Keratinocyte (primary cell): ENCODE results near the gene OR2T2. TPM values are rescaled to one million over a fixed set of nuclear protein-coding genes. Genes with fewer than 3 reads are reported as not detected.
"Not testable (repeated sequence)": the region's sequence is repeated elsewhere in the genome, so short reads cannot be mapped to it uniquely, and the experiment has no call there.

ENCODE experiments used
- DNase-seq: peaks from one replicate; pipeline ENCODE4 v3.0.0-alpha.2; 2011; ENCODE audit warnings: low read depth, missing footprints, low spot score
- FAIRE-seq: peaks from 2 replicates; lab custom pipeline; 2011; peaks lifted over from hg19 to GRCh38; lab: Jason Lieb, UNC
- H2AFZ ChIP-seq: 2 replicates; pipeline ENCODE4 v1.6.0; 2012; ENCODE audit warnings: low read length, control low read depth, inconsistent platforms; ENCODE audit not compliant: control insufficient read depth
- H3K27ac ChIP-seq: 2 replicates; pipeline ENCODE4 v1.5.1; 2011; ENCODE audit warnings: low read length; ENCODE audit not compliant: control insufficient read depth, insufficient read depth
- H3K27me3 ChIP-seq: 3 replicates; pipeline ENCODE4 v1.6.0; 2011; ENCODE audit warnings: low read length; ENCODE audit not compliant: control insufficient read depth, insufficient read depth; ENCODE audit errors: extremely low read depth
- H3K36me3 ChIP-seq, 2 experiments: 2 replicates in 1 of 2; 3 replicates in 1 of 2; pipeline ENCODE4 v1.5.1; 2011; ENCODE audit warnings: low read length in 2 of 2, mild to moderate bottlenecking in 1 of 2; ENCODE audit not compliant: control insufficient read depth in 2 of 2, insufficient read depth in 2 of 2; ENCODE audit errors: extremely low read depth in 1 of 2
- H3K4me1 ChIP-seq: 3 replicates; pipeline ENCODE4 v1.5.1; 2011; ENCODE audit warnings: low read length; ENCODE audit not compliant: control insufficient read depth, insufficient read depth; ENCODE audit errors: extremely low read depth
- H3K4me2 ChIP-seq: 3 replicates; pipeline ENCODE4 v1.6.0; 2011; ENCODE audit warnings: low read depth, low read length; ENCODE audit not compliant: control insufficient read depth, insufficient read depth; ENCODE audit errors: extremely low read depth
- H3K4me3 ChIP-seq, 3 experiments: fragments of 200-600 bp in 1 of 3; sonication (generic) in 1 of 3; 2 replicates in 2 of 3; 3 replicates in 1 of 3; pipeline ENCODE4 v1.5.1; 2011 to 2016; ENCODE audit warnings: low read length in 3 of 3, mild to moderate bottlenecking in 3 of 3, control low read depth in 2 of 3, inconsistent platforms in 1 of 3, low read depth in 1 of 3, mixed read lengths in 1 of 3, mixed run types in 1 of 3, moderate library complexity in 1 of 3; ENCODE audit not compliant: control insufficient read depth in 2 of 3, insufficient read depth in 2 of 3; ENCODE audit errors: extremely low read depth in 1 of 3
- H3K79me2 ChIP-seq: 2 replicates; pipeline ENCODE4 v1.6.0; 2012; ENCODE audit warnings: low read length; ENCODE audit not compliant: control insufficient read depth, insufficient read depth
- H3K9ac ChIP-seq: 3 replicates; pipeline ENCODE4 v1.6.0; 2011; ENCODE audit warnings: low read length; ENCODE audit not compliant: control insufficient read depth, insufficient read depth; ENCODE audit errors: extremely low read depth
- H3K9me1 ChIP-seq: 3 replicates; pipeline ENCODE4 v1.6.0; 2011; ENCODE audit warnings: low read length; ENCODE audit not compliant: control insufficient read depth, insufficient read depth; ENCODE audit errors: extremely low read depth
- H3K9me3 ChIP-seq: 2 replicates; pipeline ENCODE4 v1.5.1; 2012; ENCODE audit warnings: low read depth, low read length; ENCODE audit not compliant: control insufficient read depth
- H4K20me1 ChIP-seq: 3 replicates; pipeline ENCODE4 v1.6.0; 2011; ENCODE audit warnings: low read length; ENCODE audit not compliant: control insufficient read depth, insufficient read depth; ENCODE audit errors: extremely low read depth
- CTCF ChIP-seq, 3 experiments: IDR thresholded peaks in 1 of 3; conservative IDR thresholded peaks in 1 of 3; optimal IDR thresholded peaks in 1 of 3; 2 replicates in 2 of 3; 3 replicates in 1 of 3; pipeline versions ENCODE3 to v1.5.1; 2011; ENCODE audit warnings: low read length in 3 of 3, mild to moderate bottlenecking in 3 of 3, moderate library complexity in 2 of 3, control low read depth in 1 of 3, inconsistent platforms in 1 of 3; ENCODE audit not compliant: insufficient read depth in 2 of 3; ENCODE audit errors: extremely low read depth in 1 of 3
- EZH2 ChIP-seq: IDR thresholded peaks from one replicate; pipeline ENCODE4 v1.6.1; 2012; ENCODE audit warnings: inconsistent platforms, mild to moderate bottlenecking, low read length, moderate library complexity
- dilution Hi-C: fragments of 300-500 bp; cut with MboI; formaldehyde crosslinking; loops from one replicate; pipeline ENCODE4 v1.7.0; 2020; ENCODE audit warnings: low sequenced_read_pairs; ENCODE audit not compliant: extremely low pct_ligation_motif_present
- polyA plus RNA-seq, 5 experiments: library from polyadenylated mRNA; depleted of rRNA in 3 of 5; stranded (reverse) in 3 of 5; stranded (forward) in 1 of 5; unstranded in 1 of 5; fragments of >200 nt; gene quantifications; 1 replicate in 1 of 5; 2 replicates in 3 of 5; 3 replicates in 1 of 5; pipeline versions ENCODE4 v1.2.1 to v1.2.3, GENCODE V29; 2011 to 2012; ENCODE audit warnings: missing spikeins in 2 of 5, low read depth in 1 of 5, low replicate concordance in 1 of 5

The OR2T2 gene
- polyA plus RNA-seq, 1 donor (not counting 4 experiments of a cell fraction or from before 2014, with no cell fraction given) = not detected

DNA sequence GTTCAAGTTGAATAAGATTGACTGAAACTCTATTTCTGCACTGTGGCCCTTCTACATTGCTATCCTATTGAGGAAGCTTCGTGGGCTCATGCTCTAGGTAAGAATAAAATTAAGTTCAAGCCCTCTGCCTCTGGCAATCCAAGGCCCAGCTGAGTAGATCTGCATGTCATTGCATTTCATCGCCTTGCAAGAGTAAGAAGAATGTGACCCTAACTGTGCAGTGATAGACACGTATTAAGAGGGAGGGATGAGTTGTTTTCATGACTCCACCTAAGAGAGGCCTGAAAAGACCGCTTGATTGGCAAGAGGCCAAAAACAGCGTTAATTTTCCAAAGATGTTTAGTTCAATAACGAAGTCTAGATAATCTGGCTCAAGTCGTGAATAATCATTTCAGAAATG, 13.7 kb downstream of the OR2T2 start:
- H3K4me3 ChIP-seq, H3K79me2 ChIP-seq, H3K27ac ChIP-seq, H3K4me2 ChIP-seq, H3K9me3 ChIP-seq, H3K4me1 ChIP-seq, H3K27me3 ChIP-seq, H3K36me3 ChIP-seq, H2AFZ ChIP-seq, FAIRE-seq, H4K20me1 ChIP-seq, DNase-seq, H3K9me1 ChIP-seq, dilution Hi-C loops, H3K9ac ChIP-seq: not testable (repeated sequence)

- Histone ChIP-seq H3K4me1 (no peaks in the 10 kb centered on the region), H3K4me3 (no peak overlapping the region), H2AFZ (no peak overlapping the region), H3K27ac (no peak overlapping the region), H3K9ac (no peak overlapping the region), H3K79me2 (no peaks in the 10 kb centered on the region), H4K20me1 (no peaks in the 10 kb centered on the region), H3K27me3 (no peaks in the 10 kb centered on the region), H3K36me3 (no peaks in the 10 kb centered on the region), H3K9me3 (no peaks in the 10 kb centered on the region), H3K9me1 (no peaks in the 10 kb centered on the region), H3K4me2 (no peak overlapping the region)
- TF ChIP-seq CTCF (optimal IDR thresholded peaks at IDR 0.05 in 1 of 3, IDR thresholded peaks at IDR 0.05 in 1 of 3, conservative IDR thresholded peaks at IDR 0.05 in 1 of 3; ENCODE audit: extremely low read depth in 1 of 3, insufficient read depth in 2 of 3, low read length in 3 of 3) (no peak), EZH2 (no peak)
- FAIRE-seq (no peak), DNase-seq (no peak)
- dilution Hi-C loops = no loop called here
These were observed 25.7 kb downstream of the OR2T2 start for GRCh38 chr1:248471154-248471553.

GRCh38 chr1:248472111-248472510, 26.7 kb downstream of the OR2T2 start:
- H3K9me1 ChIP-seq, H4K20me1 ChIP-seq, H3K27me3 ChIP-seq, H3K36me3 ChIP-seq, H3K79me2 ChIP-seq, H2AFZ ChIP-seq, H3K27ac ChIP-seq, H3K4me1 ChIP-seq, H3K9me3 ChIP-seq, FAIRE-seq, DNase-seq, H3K4me2 ChIP-seq, H3K9ac ChIP-seq, dilution Hi-C loops, H3K4me3 ChIP-seq: not testable (repeated sequence)

DNA sequence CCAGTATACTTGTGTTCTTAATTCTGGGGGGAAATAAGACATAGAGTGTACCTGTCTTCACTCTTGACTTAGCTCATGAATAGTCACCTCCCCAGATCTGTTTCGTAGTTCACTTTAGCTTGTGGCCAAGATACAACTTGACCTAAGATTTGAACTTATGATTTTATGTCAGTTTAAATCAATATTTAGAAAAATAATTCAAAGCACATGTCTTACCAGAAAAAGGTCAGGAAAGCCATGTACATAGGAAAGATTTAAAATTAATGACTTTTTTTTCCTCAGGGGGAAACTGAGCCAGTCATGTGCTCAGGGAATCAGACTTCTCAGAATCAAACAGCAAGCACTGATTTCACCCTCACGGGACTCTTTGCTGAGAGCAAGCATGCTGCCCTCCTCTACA, 27.6 kb downstream of the OR2T2 start, which contains the start of gene OR2T3:
OR2T3 (plus strand) TSS at position 301 of the 400 bp plus-strand sequence; CDS start at position 301, 0 bp downstream.
- FAIRE-seq, H3K27me3 ChIP-seq, H3K9me3 ChIP-seq, H3K4me3 ChIP-seq, H3K9ac ChIP-seq, H3K27ac ChIP-seq, dilution Hi-C loops, DNase-seq, H2AFZ ChIP-seq, H3K4me2 ChIP-seq, H3K4me1 ChIP-seq, H3K36me3 ChIP-seq, H3K9me1 ChIP-seq, H3K79me2 ChIP-seq, H4K20me1 ChIP-seq: not testable (repeated sequence)
